AG04450 (cell line): ENCODE measurements around the gene MAGI2. TPM values are rescaled to one million over a fixed set of nuclear protein-coding genes. Genes with fewer than 3 reads are reported as not detected.

Experiments
- CTCF ChIA-PET: fragments of 300-600, 350-600 bp; formaldehyde crosslinking; extraction: SDS; loops from one replicate; lab custom pipeline; 2022; ENCODE audit warnings: antibody characterized with exemption, inconsistent platforms; lab: Charles Lee
- POLR2A ChIA-PET: fragments of 350-600 bp; formaldehyde crosslinking; extraction: SDS; loops from one replicate; lab custom pipeline; 2021; ENCODE audit warnings: antibody characterized with exemption, inconsistent platforms; lab: Yijun Ruan, JAX
- DNase-seq: peaks from one replicate; pipeline ENCODE4 v3.0.0-alpha.2; 2011; ENCODE audit warnings: low read depth, low spot score
- H3K27ac ChIP-seq: one replicate; pipeline ENCODE4 v1.5.1; 2012; ENCODE audit warnings: low read depth, low read length, control low read depth
- H3K27me3 ChIP-seq: one replicate; pipeline ENCODE4 v1.6.0; 2012; ENCODE audit warnings: low read length; ENCODE audit not compliant: control insufficient read depth, insufficient read depth
- H3K4me3 ChIP-seq: 2 replicates; pipeline ENCODE4 v1.5.1; 2011; ENCODE audit warnings: mild to moderate bottlenecking, low read depth, low read length, control low read depth
- H3K9me3 ChIP-seq: 2 replicates; pipeline ENCODE4 v1.5.1; 2012; ENCODE audit warnings: low read length; ENCODE audit not compliant: control insufficient read depth, insufficient read depth
- CTCF ChIP-seq: IDR thresholded peaks from 2 replicates; pipeline ENCODE4 v1.5.1; 2011; ENCODE audit warnings: low read depth, low read length, control low read depth, inconsistent platforms
- polyA plus RNA-seq: library from polyadenylated mRNA; depleted of rRNA; stranded (reverse); fragments of >200 nt; gene quantifications from 2 replicates; pipeline ENCODE4 v1.2.3, GENCODE V29; 2011

Gene MAGI2
- polyA plus RNA-seq, 1 experiment: 2.3 TPM

GRCh38 chr7:78395298-78396036, 1058.0 kb downstream of the MAGI2 start:
- ChIA-PET CTCF (no interaction called here), POLR2A (no interaction called here)
- Histone ChIP-seq H3K27ac (no peak overlapping the region), H3K4me3 (no peak overlapping the region), H3K27me3 (no peaks in the 10 kb centered on the region), H3K9me3 (no peaks in the 10 kb centered on the region)
- DNase-seq: no peak
- no peak for TF ChIP-seq CTCF

GRCh38 chr7:78389022-78389421, 1064.4 kb downstream of the MAGI2 start:
- H3K4me3 ChIP-seq: no peak overlapping the region
- H3K9me3 ChIP-seq: no peaks in the 10 kb centered on the region
- no peak for TF ChIP-seq CTCF
- CTCF ChIA-PET: no interaction called here
- H3K27ac ChIP-seq: no peak overlapping the region
- H3K27me3 ChIP-seq: no peaks in the 10 kb centered on the region
- POLR2A ChIA-PET: no interaction called here
- DNase-seq: no peak

GRCh38 chr7:78386520-78386919, 1066.9 kb downstream of the MAGI2 start:
- no peaks in the 10 kb centered on the region for H3K9me3 ChIP-seq
- no peak for DNase-seq
- no peaks in the 10 kb centered on the region for H3K27me3 ChIP-seq
- ChIA-PET POLR2A (no interaction called here), CTCF (no interaction called here)
- H3K4me3 ChIP-seq: no peak overlapping the region
- H3K27ac ChIP-seq: no peak overlapping the region
- TF ChIP-seq CTCF: no peak

- Histone ChIP-seq H3K9me3 (no peaks in the 10 kb centered on the region), H3K4me3 (no peak overlapping the region), H3K27me3 (no peaks in the 10 kb centered on the region), H3K27ac (no peak overlapping the region)
- CTCF ChIA-PET: interaction anchor here (0.7 kb wide), 1 partner anchor 793 kb away, joined by 3 read pairs; no protein-coding TSS in a partner anchor
- no peak for TF ChIP-seq CTCF
- DNase-seq: no peak
- POLR2A ChIA-PET: no interaction called here
Observed at GRCh38 chr7:78383096-78383880, 1070.2 kb downstream of the MAGI2 start.

DNA sequence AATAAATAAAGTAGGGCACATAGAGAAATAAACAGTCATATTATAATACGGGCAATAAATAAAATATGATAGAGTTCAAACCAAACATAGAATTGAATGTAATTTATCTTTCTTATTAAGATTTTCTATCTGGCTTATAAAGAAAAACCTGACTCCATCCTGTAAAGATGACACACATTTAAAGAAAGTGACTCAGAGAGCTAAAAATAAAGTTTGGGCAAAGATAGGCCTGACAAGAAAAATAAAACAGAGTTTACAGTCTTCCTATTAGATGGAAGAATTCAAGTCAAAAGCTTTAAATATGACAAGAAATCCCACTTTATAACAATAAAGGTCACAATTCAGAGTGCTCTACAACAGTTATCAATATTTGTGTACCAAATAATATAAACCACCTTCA, 1074.3 kb downstream of the MAGI2 start:
- peak; percentile 4 for DNase-seq
- no peaks in the 10 kb centered on the region for H3K9me3 ChIP-seq
- no peak for TF ChIP-seq CTCF
- CTCF ChIA-PET: interaction anchor here (3.2 kb wide), 1 partner anchor 245 kb away, joined by 11 read pairs; no protein-coding TSS in a partner anchor
- H3K4me3 ChIP-seq: no peak overlapping the region
- H3K27ac ChIP-seq: no peak overlapping the region
- POLR2A ChIA-PET: no interaction called here
- no peaks in the 10 kb centered on the region for H3K27me3 ChIP-seq
